Liver (tissue), 3 donors: ENCODE results near the gene TMEM41A.

Source experiments
- EGR1 ChIP-seq, 2 donors: IDR thresholded peaks; 2 replicates each; pipeline ENCODE4 v1.6.1; 2016 to 2018; ENCODE audit warnings: antibody characterized with exemption in 2 of 2, low read depth in 2 of 2
- GABPA ChIP-seq, 2 donors: IDR thresholded peaks in 1 of 2; conservative IDR thresholded peaks in 1 of 2; 2 replicates each; pipeline ENCODE4 v1.6.1; 2016; ENCODE audit warnings: antibody characterized with exemption in 2 of 2, mild to moderate bottlenecking in 1 of 2, moderate library complexity in 1 of 2
- HNF4A ChIP-seq, 2 donors: conservative IDR thresholded peaks; 2 replicates each; pipeline ENCODE4 v1.6.1; 2016; ENCODE audit warnings: antibody characterized with exemption in 2 of 2, mild to moderate bottlenecking in 2 of 2
- HNF4G ChIP-seq: IDR thresholded peaks from 2 replicates; pipeline ENCODE4 v1.6.1; 2016; ENCODE audit warnings: antibody characterized with exemption
- JUND ChIP-seq, 2 donors: IDR thresholded peaks; 2 replicates each; pipeline ENCODE4 v1.6.1; 2016; ENCODE audit warnings: antibody characterized with exemption in 2 of 2
- NR2F2 ChIP-seq: IDR thresholded peaks from 2 replicates; pipeline ENCODE4 v1.6.1; 2016; ENCODE audit warnings: antibody characterized with exemption
- RAD21 ChIP-seq, 2 donors: IDR thresholded peaks; 2 replicates each; pipeline ENCODE4 v1.6.1; 2016; ENCODE audit warnings: antibody characterized with exemption in 2 of 2, mild to moderate bottlenecking in 2 of 2
- RXRA ChIP-seq, 2 donors: IDR thresholded peaks; 2 replicates each; pipeline ENCODE4 v1.6.1; 2017 to 2018; ENCODE audit warnings: antibody characterized with exemption in 2 of 2, mild to moderate bottlenecking in 1 of 2
- TAF1 ChIP-seq: conservative IDR thresholded peaks from 2 replicates; pipeline ENCODE4 v1.6.1; 2016; ENCODE audit warnings: antibody characterized with exemption, mild to moderate bottlenecking
- YY1 ChIP-seq: IDR thresholded peaks from 2 replicates; pipeline ENCODE4 v1.6.1; 2016; ENCODE audit warnings: antibody characterized with exemption, mild to moderate bottlenecking
- TF ChIP-seq, protein P1 (sequence below): fragments of 150-350 bp; IDR thresholded peaks from 2 replicates; pipeline ENCODE4 v1.5.1; 2017; ENCODE audit warnings: improper control_type of control experiment, low read depth, low read length; ENCODE audit not compliant: missing input control
- TF ChIP-seq, protein P2 (sequence below): IDR thresholded peaks from 2 replicates; pipeline ENCODE4 v1.6.1; 2016; ENCODE audit warnings: antibody characterized with exemption, mild to moderate bottlenecking
- TF ChIP-seq, protein P3 (sequence below): IDR thresholded peaks from 2 replicates; pipeline ENCODE4 v1.6.1; 2016; ENCODE audit warnings: antibody characterized with exemption
- TF ChIP-seq, protein P4 (sequence below): IDR thresholded peaks from 2 replicates; pipeline ENCODE4 v1.6.1; 2016; ENCODE audit warnings: antibody characterized with exemption
- donor health status: healthy.
- donor health status: healthy.

DNA sequence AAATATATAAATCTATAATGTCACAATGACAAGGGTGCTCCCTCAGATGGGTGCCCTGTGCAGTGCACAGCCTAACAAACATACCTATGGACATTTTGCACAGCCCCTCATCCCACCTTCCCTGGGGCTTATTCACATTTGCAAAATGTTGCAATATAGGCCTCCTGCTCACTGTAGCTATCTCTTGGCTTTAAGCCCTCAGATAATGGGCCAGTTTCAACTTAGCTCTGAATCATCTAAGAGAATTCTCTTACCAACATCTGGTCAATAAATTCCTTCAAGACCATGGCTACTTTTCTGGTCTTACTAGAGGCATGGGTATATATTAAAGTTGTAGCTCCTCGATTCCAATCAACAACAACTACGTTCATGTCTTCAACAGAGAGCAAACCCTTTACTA, 35.7 kb upstream of the TMEM41A start:
- no peak for TF ChIP-seq RAD21 (IDR thresholded peaks at IDR 0.05)
- TF ChIP-seq, protein P1, sequence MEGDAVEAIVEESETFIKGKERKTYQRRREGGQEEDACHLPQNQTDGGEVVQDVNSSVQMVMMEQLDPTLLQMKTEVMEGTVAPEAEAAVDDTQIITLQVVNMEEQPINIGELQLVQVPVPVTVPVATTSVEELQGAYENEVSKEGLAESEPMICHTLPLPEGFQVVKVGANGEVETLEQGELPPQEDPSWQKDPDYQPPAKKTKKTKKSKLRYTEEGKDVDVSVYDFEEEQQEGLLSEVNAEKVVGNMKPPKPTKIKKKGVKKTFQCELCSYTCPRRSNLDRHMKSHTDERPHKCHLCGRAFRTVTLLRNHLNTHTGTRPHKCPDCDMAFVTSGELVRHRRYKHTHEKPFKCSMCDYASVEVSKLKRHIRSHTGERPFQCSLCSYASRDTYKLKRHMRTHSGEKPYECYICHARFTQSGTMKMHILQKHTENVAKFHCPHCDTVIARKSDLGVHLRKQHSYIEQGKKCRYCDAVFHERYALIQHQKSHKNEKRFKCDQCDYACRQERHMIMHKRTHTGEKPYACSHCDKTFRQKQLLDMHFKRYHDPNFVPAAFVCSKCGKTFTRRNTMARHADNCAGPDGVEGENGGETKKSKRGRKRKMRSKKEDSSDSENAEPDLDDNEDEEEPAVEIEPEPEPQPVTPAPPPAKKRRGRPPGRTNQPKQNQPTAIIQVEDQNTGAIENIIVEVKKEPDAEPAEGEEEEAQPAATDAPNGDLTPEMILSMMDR: no peak
- TF ChIP-seq JUND (IDR thresholded peaks at IDR 0.05): no peak
- TF ChIP-seq, protein P2, sequence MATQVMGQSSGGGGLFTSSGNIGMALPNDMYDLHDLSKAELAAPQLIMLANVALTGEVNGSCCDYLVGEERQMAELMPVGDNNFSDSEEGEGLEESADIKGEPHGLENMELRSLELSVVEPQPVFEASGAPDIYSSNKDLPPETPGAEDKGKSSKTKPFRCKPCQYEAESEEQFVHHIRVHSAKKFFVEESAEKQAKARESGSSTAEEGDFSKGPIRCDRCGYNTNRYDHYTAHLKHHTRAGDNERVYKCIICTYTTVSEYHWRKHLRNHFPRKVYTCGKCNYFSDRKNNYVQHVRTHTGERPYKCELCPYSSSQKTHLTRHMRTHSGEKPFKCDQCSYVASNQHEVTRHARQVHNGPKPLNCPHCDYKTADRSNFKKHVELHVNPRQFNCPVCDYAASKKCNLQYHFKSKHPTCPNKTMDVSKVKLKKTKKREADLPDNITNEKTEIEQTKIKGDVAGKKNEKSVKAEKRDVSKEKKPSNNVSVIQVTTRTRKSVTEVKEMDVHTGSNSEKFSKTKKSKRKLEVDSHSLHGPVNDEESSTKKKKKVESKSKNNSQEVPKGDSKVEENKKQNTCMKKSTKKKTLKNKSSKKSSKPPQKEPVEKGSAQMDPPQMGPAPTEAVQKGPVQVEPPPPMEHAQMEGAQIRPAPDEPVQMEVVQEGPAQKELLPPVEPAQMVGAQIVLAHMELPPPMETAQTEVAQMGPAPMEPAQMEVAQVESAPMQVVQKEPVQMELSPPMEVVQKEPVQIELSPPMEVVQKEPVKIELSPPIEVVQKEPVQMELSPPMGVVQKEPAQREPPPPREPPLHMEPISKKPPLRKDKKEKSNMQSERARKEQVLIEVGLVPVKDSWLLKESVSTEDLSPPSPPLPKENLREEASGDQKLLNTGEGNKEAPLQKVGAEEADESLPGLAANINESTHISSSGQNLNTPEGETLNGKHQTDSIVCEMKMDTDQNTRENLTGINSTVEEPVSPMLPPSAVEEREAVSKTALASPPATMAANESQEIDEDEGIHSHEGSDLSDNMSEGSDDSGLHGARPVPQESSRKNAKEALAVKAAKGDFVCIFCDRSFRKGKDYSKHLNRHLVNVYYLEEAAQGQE: no peak
- no peak for TF ChIP-seq YY1
- TF ChIP-seq TAF1: no peak
- TF ChIP-seq HNF4G: no peak
- TF ChIP-seq NR2F2: no peak
- no peak for TF ChIP-seq RXRA (IDR thresholded peaks at IDR 0.05)
- TF ChIP-seq HNF4A (conservative IDR thresholded peaks at IDR 0.05): no peak
- TF ChIP-seq EGR1 (IDR thresholded peaks at IDR 0.05; ENCODE audit: low read depth in 2 of 2): no peak
- no peak for TF ChIP-seq GABPA (IDR thresholded peaks at IDR 0.05 in 1 of 2, conservative IDR thresholded peaks at IDR 0.05 in 1 of 2)
- TF ChIP-seq, protein P3, sequence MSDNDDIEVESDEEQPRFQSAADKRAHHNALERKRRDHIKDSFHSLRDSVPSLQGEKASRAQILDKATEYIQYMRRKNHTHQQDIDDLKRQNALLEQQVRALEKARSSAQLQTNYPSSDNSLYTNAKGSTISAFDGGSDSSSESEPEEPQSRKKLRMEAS: no peak
- TF ChIP-seq, protein P4, sequence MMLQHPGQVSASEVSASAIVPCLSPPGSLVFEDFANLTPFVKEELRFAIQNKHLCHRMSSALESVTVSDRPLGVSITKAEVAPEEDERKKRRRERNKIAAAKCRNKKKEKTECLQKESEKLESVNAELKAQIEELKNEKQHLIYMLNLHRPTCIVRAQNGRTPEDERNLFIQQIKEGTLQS: no peak
